Esophagus squamous epithelium (tissue), 5 donors: ENCODE measurements around the gene LAPTM4A. TPM values are rescaled to one million over a fixed set of nuclear protein-coding genes. Genes with fewer than 3 reads are reported as not detected.
A peak's percentile ranks its signal among the peaks of the same experiment; 100 is the strongest.

Experiments
- DNase-seq: peaks from one replicate; lab custom pipeline; 2025; lab: John Stamatoyannopoulos, UW
- H3K27ac ChIP-seq, 4 donors: fragments of 200-600 bp; sonication (generic); one replicate each; pipeline ENCODE4 v1.5.1; 2016 to 2019; ENCODE audit warnings: mild to moderate bottlenecking in 1 of 4
- H3K27me3 ChIP-seq, 4 donors: fragments of 200-600 bp; sonication (generic); 1 replicate in 3 of 4; 2 replicates in 1 of 4; pipeline versions ENCODE4 v1.5.1 to v1.6.0; 2017 to 2021; ENCODE audit warnings: antibody characterized with exemption in 1 of 4
- H3K36me3 ChIP-seq, 3 donors: fragments of 200-600 bp; sonication (generic); one replicate each; pipeline ENCODE4 v1.5.1; 2016 to 2019
- H3K4me1 ChIP-seq, 3 donors: fragments of 200-600 bp; sonication (generic); one replicate each; pipeline ENCODE4 v1.5.1; 2017 to 2019
- H3K4me3 ChIP-seq, 4 donors: fragments of 200-600 bp; sonication (generic); 1 replicate in 3 of 4; 2 replicates in 1 of 4; pipeline ENCODE4 v1.5.1; 2016 to 2019; ENCODE audit warnings: mild to moderate bottlenecking in 2 of 4, moderate library complexity in 1 of 4
- H3K9me3 ChIP-seq, 3 donors: fragments of 200-600 bp; sonication (generic); one replicate each; pipeline ENCODE4 v1.5.1; 2016 to 2019
- CTCF ChIP-seq, 6 experiments: fragments of 450-650 bp in 4 of 6; fragments of 200-600 bp in 2 of 6; sonication (generic) in 2 of 6; IDR thresholded peaks; one replicate each; pipeline ENCODE4 v1.5.1; 2016 to 2019; ENCODE audit warnings: antibody characterized with exemption in 6 of 6, mild to moderate bottlenecking in 4 of 6, moderate library complexity in 4 of 6
- POLR2A ChIP-seq, 4 donors: fragments of 450-650 bp; IDR thresholded peaks; one replicate each; pipeline ENCODE4 v1.6.1; 2017; ENCODE audit warnings: antibody characterized with exemption in 4 of 4, mild to moderate bottlenecking in 4 of 4, moderate library complexity in 3 of 4
- WGBS, 2 donors: methylation state at CpG; one replicate each; pipeline ENCODE4 v1.1.5; 2018; 5-methylcytosine and 5-hydroxymethylcytosine counted together
- intact Hi-C: fragments of 100-400 bp; cut with DNase I; formaldehyde crosslinking; loops from one replicate; pipeline ENCODE4 v1.15.0; 2022
- total RNA-seq, 4 donors: library from RNA; depleted of rRNA; stranded (reverse); fragments of >200 nt; gene quantifications; one replicate each; pipeline ENCODE4 v1.1.0, GENCODE V29; 2016
- donor health status: DM: yes; HTN: yes; CAD: no.

LAPTM4A gene
- total RNA-seq, 4 donors from 2014 or later: 71.0 to 144 (median 98.2) TPM

- Histone ChIP-seq H3K4me1 (peaks cover 0 to 4% (median 0%) of the 10 kb centered on the region in 3 donors), H3K4me3 (no peak overlapping the region), H3K27ac (no peak overlapping the region), H3K36me3 (peaks cover 15 to 83% (median 17%) of the 10 kb centered on the region in 3 donors), H3K9me3 (peaks cover 0 to 7% (median 0%) of the 10 kb centered on the region in 3 donors), H3K27me3 (no peaks in the 10 kb centered on the region)
- WGBS, 2 donors: 86 to 87% methylated on average over 6 of the region's 6 CpGs
- intact Hi-C loops: no loop called here
- TF ChIP-seq CTCF (IDR thresholded peaks at IDR 0.05) (no peak), POLR2A (IDR thresholded peaks at IDR 0.05) (no peak)
- DNase-seq: no peak
These were observed 21.2 kb downstream of the LAPTM4A start for GRCh38 chr2:20030224-20030623.

DNA sequence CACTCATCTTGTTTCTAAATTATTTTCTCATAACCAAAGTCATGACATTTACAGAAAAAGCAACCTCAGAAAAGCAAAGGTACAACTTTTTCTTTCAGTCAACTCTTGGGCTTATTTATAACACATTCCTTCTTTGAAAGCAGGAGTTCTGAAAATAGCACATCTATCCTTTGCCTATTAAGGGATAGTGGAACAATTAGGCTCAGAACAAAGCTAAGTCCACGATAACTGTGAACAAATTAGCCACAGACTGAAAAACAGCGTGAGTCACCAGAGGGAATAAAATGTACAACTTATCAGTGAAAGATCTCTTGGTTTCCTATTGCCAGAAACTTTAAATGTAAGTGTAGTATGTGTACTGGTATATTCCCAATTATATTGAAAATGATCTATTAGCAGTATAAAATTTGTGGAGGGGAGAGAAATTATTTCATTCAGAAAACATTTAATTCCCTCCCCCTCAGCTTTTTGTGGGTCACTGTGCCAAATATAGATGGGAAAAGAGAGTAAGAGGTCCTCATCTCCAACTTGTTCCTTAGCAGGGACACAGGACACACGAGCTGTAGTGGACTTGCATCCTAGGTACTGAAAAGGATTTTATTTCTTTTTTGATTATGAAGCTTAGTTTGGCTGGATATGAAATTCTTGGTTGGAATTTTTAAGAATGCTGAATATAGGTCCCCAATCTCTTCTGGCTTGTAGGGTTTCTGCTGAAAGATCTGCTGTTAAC is 23.6 kb downstream of the LAPTM4A start:
- intact Hi-C loops: no loop called here
- peaks cover 0 to 7% (median 0%) of the 10 kb centered on the region in 3 donors for H3K9me3 ChIP-seq
- peaks cover 0 to 4% (median 0%) of the 10 kb centered on the region in 3 donors for H3K4me1 ChIP-seq
- H3K27ac ChIP-seq: peak overlapping the region in 3 of 4 donors; percentile 60 to 66 (median 63)
- no peaks in the 10 kb centered on the region for H3K27me3 ChIP-seq
- TF ChIP-seq POLR2A (IDR thresholded peaks at IDR 0.05): no peak
- no peak for TF ChIP-seq CTCF (IDR thresholded peaks at IDR 0.05)
- DNase-seq: no peak
- H3K4me3 ChIP-seq: no peak overlapping the region
- 67 to 78% methylated on average over 3 of the region's 3 CpGs for WGBS, 2 donors
- H3K36me3 ChIP-seq: peaks cover 0 to 60% (median 3%) of the 10 kb centered on the region in 3 donors

GRCh38 chr2:20027260-20027677 is 24.2 kb downstream of the LAPTM4A start:
- H3K9me3 ChIP-seq: peaks cover 0 to 7% (median 0%) of the 10 kb centered on the region in 3 donors
- intact Hi-C loops: no loop called here
- peaks cover 0 to 54% (median 3%) of the 10 kb centered on the region in 3 donors for H3K36me3 ChIP-seq
- no peaks in the 10 kb centered on the region for H3K27me3 ChIP-seq
- DNase-seq: no peak
- peak overlapping the region in 3 of 4 donors; percentile 33 to 66 (median 60) for H3K27ac ChIP-seq
- 50 to 67% methylated on average over 4 of the region's 4 CpGs for WGBS, 2 donors
- no peak overlapping the region for H3K4me3 ChIP-seq
- H3K4me1 ChIP-seq: peaks cover 0 to 4% (median 0%) of the 10 kb centered on the region in 3 donors
- TF ChIP-seq CTCF (IDR thresholded peaks at IDR 0.05) (no peak), POLR2A (IDR thresholded peaks at IDR 0.05) (no peak)

DNA sequence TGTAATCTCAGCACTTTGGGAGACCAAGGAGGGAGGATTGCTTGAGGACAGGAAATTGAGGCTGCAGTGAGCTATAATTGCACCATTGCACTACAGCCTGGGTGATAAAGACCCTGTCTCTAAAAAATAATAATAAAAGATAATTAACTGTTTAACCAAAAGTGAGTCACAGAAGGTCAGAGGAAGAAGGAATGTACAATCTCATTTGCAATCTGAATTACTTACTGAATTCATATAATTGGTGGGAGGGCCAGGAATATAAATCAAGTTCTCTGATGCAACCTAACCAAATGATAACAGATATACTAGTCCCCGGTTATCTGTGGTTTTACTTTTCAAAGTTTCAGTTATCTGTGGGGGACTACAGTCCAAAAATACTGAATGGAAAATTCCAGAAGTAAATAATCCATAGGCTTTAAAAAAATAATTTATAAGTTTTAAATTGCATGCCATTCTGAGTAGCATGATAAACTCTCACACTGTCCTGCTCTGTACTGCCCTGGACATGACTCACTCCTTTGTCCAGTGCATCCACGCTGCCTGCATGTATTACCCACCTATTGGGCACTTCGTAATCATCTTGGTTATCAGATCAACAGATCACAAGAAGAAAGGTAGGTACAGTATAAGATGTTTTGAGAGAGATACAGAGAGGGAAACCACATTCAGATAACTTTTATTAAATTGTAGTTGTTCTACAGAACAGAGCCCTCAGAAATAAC is 26.2 kb downstream of the LAPTM4A start:
- no peak overlapping the region for H3K27ac ChIP-seq
- TF ChIP-seq POLR2A (IDR thresholded peaks at IDR 0.05) (no peak), CTCF (IDR thresholded peaks at IDR 0.05) (no peak)
- peaks cover 0 to 33% (median 0%) of the 10 kb centered on the region in 3 donors for H3K36me3 ChIP-seq
- no peak overlapping the region for H3K4me3 ChIP-seq
- peaks cover 0 to 16% (median 6%) of the 10 kb centered on the region in 3 donors for H3K9me3 ChIP-seq
- peaks cover 0 to 4% (median 0%) of the 10 kb centered on the region in 3 donors for H3K4me1 ChIP-seq
- H3K27me3 ChIP-seq: no peaks in the 10 kb centered on the region
- DNase-seq: no peak
- intact Hi-C loops: no loop called here
- WGBS, 2 donors: 84 to 90% methylated on average over 3 of the region's 3 CpGs

GRCh38 chr2:20023688-20024087 is 27.7 kb downstream of the LAPTM4A start:
- TF ChIP-seq POLR2A (IDR thresholded peaks at IDR 0.05) (no peak), CTCF (IDR thresholded peaks at IDR 0.05) (no peak)
- no peaks in the 10 kb centered on the region for H3K27me3 ChIP-seq
- H3K9me3 ChIP-seq: peaks cover 0 to 11% (median 6%) of the 10 kb centered on the region in 3 donors
- WGBS, 2 donors: 85 to 88% methylated on average over 4 of the region's 4 CpGs
- peaks cover 0 to 4% (median 0%) of the 10 kb centered on the region in 3 donors for H3K4me1 ChIP-seq
- intact Hi-C loops: no loop called here
- no peak for DNase-seq
- peaks cover 0 to 18% (median 0%) of the 10 kb centered on the region in 3 donors for H3K36me3 ChIP-seq
- no peak overlapping the region for H3K4me3 ChIP-seq
- no peak overlapping the region for H3K27ac ChIP-seq
